HG03378 (cell line): ENCODE measurements around the gene BPIFA1.

Source experiments
- ATAC-seq: cut with Tn5 transposase; IDR thresholded peaks from one replicate; pipeline ENCODE4 v1.9.1; 2021; ENCODE audit warnings: mild to moderate bottlenecking, moderate library complexity; ENCODE audit not compliant: unreplicated experiment

The BPIFA1 gene

DNA sequence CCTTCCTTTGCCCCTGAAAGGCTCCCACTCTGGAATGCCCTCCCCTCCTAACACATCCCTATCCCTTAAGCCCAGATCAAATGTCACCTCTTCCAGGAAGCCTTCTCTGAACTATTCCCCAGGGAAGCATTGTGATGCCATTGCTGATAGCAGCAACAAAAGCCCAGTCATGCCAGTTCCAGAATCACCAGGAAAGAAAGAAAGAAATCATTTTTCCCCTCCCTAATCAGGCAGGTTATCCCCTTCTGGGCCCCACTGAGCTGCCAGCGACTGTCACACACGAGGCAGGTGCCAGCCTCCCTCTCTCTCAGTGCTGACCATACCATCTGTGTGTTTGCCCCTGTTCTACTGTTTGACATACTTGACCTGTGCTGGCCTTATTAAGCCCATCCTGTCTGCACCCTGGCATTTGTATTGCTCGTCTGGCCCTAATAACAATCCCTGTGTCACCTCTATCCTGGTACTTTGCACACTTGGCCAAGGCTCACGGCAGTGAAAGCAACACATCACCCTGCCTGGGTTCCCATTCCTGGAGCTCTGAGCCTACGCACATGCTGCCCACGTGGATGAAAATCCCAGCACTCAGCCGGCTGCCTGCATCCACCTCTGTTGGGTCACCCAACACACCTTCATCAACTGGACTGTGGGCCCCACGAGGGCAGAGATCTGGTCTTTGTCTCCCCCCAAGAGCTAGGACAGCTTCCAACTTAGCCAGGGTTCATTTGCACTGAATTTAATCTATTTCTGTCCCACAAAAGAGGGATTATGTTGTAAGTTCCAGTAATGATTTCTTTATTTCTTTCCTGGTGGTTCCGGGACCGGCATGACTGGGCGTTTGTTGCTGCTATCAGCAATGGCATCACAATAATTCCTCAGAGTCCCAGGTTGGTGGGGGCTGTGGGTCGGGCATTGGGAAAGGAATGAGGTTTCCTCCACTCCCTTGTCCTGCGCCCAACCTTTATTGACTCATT is 42.0 kb downstream of the BPIFA1 start:
- no peak for ATAC-seq

DNA sequence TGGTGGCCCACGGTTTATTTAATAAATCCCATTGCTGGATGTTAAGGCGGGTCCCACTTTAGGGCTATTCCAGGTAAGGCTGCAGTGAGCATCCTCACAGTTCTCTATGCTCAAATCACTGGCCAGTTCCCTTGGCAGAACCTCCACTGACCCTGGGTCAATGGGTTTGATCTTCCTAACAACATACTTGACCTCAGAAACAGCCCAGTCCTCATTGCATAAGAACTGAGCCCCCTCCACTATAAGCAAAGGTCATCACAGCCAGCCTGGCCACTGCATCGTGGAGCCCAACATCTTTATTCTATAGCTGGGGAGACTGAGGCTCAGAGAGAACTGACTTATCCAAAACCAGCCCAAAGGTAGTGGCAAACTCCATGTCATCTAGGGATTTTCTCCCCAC is 42.9 kb downstream of the BPIFA1 start:
- ATAC-seq: no peak

DNA sequence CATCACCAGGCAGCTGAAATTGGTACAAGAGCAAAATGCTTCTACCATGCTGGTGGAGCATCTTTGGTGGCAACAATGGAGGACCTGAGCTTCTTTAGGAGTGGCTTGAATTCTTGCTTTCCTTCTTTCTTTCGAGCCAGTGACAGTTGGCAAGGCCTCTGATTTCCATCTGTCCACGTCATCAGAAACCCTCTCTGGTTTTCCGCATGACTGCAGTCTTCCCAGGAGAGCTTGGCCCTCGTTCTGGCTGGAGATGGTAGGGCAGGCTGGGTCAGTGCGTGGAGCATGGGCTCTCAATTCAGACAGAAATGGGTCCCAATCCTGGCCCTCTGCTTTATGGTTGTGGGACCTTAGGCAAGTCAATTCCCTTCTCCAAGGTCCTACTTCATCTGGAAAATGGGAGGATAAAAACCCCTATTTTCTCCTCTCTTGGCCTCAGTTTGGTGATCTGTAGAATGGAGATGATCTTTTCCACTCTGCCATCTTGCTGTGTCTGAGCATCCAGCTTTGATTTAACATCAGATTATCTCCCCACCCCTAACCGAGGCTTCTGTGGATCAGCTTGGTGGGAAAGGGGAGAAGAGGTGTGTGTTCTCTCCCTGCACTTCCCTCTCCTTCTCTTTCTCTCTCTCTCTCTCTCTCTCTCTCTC is 43.6 kb downstream of the BPIFA1 start:
- ATAC-seq: no peak

DNA sequence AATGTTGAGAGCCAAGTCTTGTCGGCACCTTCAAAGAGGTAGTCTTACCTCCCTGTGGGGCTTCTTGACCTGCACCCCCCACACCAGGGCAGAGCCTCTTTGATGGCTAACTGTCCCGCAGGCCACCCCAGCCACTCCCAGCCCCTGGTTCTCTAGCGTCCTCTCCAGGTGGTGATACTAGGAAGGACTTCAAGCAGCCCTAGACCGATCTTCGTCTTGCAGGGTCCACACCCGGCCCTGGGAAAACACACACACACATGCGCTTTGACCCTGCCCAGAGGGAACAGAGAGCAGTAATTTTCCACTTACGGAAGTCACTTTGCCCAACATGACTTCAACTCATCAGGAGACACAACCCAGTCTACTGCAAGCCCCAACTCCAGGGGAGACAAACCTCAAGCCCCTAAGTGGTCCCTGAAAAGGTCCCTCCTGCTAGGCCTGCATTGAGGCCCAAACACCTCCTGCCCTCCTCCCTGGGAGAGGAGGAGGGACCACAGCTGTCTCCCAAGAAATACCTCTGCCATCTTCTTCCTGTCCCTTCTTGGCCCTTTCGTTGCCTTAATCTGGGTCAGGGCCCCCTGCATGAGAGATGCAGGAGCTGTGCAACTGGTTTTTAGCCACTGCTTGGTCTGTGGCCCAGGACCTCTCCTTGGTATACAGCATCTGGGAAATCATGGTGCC is 44.3 kb downstream of the BPIFA1 start:
- ATAC-seq: no peak

DNA sequence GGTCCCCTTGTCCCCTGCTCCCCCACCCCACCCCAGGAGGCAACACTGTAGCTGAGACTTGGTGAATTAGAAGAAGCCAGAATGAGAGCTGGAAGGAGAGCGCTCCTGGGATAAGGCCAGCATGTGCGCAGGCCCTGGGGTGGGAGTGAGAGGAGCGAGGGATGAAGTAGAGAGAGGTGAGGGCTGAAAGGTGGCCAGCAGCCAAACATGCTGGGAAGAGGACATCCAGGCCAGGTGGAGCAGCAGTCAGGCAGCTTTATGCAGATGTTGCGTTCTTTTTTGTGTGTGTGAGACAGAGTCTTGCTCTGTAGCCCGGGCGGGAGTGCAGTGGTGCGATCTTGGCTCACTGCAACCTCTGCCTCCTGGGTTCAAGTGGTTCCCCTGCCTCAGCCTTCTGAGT is 45.0 kb downstream of the BPIFA1 start:
- ATAC-seq: no peak

DNA sequence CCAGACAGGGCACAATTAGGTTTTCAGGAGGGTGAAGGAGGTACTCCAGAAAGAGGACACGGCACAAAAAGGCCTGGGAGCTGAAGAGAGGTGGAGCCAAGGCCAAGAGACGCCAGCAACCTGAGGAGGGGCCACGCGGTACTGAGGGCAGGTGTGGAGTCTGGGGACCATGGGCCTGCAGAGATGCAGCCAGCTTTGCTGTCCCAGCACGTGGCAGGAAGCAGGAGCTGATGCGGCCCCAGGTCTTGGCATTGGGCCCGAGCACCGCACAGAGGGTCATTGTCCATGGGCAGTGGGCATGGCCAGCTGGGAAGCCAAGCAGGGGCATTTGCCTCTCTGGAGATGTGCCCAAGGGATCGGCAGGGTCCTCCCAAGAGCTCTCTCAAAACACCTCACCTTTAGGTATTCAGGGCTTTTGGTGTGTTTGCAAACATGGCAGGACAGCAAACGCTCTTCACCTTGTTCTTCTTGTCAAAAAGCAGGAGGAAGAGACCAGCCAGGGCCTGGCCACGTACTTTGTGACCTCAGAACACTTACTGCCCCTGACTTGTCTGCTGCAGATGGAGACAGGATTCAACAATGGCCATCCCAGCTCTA is 45.9 kb downstream of the BPIFA1 start:
- ATAC-seq: no peak

DNA sequence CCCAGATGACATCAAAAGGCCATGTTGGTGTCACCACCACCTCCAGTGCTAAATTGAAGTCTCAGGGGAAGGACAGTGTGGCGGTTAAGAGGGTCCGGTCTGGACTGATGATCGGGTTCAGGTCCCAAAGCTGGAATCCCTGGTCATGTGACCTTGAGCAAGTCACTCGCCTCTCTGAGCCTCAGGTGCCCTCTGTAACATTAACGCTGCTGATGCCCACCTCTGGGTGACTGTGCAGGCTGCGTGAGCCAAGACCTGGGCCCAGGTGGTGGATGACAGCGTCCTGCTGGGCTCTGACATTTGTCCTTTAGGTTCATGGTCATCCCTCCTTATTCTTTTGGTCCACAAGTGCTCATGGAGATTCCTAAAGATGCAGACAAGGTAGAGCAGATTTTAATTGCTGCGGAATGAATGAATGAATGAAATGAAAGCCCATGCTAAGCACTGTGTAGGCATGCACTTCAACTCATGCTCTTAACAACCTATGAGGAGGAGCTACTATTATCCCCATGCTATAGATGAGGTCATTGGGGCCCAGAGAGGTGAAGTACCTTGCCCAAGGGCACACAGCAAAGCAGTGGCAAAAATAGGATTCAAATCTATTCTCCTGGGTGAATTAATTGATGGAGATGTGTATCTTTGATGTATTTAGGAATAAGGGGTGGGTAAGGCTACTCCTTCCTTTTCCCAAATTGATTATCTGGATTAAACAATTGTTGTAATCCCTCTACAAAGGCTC is 46.6 kb downstream of the BPIFA1 start:
- ATAC-seq: no peak

DNA sequence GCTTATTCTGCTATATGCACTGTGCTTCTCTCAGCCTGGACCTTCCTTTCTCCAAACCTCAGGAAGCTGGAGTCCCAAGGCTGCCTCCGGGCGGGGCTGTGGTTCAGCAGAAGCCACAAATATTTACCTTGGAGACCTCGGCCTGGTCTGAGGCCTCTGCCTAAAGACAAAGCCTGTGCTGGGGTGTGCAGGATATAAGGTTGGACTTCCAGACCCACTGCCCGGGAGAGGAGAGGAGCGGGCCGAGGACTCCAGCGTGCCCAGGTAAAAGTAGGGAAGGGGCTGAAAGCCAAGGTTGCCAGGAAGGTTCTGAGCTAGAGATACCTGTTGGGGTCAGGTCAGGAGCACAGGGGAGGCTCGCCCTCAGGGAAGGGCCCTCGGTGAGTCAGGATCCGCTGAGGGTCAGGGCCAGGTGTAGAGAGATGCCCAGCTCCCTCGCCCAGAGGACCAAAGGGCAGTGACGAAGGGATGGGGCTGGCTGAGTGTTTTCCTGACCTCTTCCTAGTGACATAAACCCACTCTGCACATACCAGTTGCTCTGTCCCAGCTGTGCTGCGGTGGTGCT is 47.3 kb downstream of the BPIFA1 start, which contains the start of gene BPIFB1:
Gene BPIFB1, plus strand, starts transcription at position 224 of the 565 bp plus-strand sequence. CDS start 2,860 bp downstream, outside the sequence.
- no peak for ATAC-seq

DNA sequence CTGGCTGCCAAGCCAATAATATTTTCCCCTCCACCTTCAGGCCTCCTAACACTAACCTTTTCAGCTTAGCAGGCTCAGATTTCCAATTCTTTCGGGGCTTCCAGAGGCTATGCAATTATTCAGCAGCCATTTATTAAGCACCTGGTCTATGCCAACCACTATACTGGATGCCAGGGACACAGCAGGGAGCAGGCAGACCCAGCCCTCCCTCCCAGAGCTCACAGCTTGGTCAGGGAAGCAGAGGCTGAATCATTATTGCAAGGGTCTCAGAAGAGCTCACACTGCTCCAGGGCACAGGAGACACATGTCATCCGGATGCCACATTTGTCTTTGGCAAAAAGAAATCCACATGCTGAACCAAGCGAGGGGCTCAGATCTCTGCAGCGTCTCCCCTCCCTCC is 48.5 kb downstream of the BPIFA1 start:
- ATAC-seq: no peak

DNA sequence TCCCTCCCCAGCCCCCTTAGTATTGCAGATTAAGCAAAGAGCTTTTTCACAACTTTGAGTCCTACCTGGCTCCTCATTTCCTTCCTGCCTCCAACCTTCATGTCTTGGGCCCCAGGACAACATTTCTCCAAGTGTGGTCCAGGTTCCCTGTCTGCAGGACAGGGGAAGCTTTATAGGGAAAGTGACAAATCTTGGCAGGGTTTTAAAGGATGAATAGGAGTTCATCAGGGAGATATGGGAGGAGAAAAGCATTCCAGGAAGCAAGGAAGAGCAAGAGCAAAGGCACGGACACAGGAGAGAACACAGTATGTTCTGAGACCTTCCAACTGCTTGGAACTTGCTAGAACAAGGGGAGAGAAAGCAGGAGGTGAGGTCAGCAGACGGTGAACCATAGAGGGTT is 49.1 kb downstream of the BPIFA1 start:
- ATAC-seq: no peak

DNA sequence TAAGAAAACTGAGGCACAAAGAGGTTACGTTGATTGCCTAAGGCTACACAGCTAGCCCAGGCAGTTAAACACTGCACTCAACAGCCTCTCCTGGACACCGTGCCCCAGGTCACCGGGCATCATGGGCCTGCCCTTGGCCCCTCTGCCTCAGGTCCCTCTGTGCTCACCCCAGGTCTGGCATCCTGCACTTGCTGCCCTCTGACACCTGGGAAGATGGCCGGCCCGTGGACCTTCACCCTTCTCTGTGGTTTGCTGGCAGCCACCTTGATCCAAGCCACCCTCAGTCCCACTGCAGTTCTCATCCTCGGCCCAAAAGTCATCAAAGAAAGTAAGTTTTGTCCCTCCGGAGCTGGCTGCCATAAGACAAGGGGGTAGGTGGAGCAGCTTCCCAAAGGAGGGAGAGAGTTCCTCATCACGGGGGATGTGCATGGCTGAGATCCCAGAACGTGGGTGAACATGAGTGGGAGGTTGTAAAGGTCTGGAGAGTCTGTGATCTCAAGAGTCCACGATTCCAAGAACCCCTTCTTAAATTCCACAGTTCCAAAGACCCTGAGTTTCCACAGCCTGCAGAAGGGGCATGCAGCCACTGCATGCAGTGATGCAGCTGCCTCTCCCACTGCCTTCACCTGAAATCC is 50.2 kb downstream of the BPIFA1 start:
- ATAC-seq: no peak

DNA sequence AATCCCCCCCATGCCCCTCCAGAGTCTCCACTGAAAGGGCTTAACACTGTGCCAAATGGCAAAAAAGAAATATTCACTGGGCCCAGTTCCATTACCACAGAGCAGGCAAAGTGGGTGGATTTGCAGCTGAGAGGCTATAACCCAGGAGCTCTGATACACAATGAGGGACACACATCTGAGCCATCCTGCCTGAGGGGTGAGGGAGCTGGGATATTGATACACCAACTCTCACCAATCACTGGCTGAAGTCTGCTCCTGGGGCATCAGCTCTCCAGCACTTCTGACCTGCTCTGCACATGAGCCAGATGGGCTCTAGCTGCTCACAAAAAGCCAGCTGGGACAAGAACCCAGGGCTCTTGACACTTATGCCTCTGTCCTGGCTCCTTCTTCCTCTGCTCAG is 52.1 kb downstream of the BPIFA1 start:
- ATAC-seq: no peak

DNA sequence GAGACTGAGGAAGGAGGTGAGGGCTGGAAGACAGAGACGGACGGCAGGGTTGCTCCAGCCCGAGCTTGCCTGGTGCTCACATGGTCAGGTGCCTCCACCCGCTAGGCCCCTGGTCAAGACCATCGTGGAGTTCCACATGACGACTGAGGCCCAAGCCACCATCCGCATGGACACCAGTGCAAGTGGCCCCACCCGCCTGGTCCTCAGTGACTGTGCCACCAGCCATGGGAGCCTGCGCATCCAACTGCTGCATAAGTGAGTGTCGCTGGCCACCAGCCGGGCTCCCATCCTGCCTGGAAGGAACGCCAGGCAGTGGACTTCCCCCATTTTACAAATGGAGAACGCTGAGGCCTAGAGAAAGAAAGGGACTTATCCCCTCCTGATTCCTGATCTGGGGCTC is 55.1 kb downstream of the BPIFA1 start:
- no peak for ATAC-seq

DNA sequence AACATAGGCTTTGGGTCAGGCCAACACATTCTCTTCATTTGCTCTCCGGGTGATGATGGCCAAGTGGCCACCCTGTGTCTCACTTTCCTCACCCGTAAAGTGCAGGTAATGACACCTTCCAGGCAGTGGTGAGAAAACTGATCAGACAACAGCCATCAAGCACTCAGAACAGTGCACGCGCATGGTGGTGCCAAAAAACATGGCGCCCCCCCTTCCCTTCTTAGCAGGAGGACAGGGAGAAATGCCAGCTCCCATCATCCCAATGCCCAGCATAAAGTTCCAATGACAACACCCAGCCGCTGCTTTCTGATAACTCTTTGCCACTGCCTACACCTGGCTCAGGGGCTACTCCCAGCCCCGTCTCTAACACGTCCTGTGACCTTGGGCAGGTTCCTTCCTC is 55.6 kb downstream of the BPIFA1 start:
- no peak for ATAC-seq

DNA sequence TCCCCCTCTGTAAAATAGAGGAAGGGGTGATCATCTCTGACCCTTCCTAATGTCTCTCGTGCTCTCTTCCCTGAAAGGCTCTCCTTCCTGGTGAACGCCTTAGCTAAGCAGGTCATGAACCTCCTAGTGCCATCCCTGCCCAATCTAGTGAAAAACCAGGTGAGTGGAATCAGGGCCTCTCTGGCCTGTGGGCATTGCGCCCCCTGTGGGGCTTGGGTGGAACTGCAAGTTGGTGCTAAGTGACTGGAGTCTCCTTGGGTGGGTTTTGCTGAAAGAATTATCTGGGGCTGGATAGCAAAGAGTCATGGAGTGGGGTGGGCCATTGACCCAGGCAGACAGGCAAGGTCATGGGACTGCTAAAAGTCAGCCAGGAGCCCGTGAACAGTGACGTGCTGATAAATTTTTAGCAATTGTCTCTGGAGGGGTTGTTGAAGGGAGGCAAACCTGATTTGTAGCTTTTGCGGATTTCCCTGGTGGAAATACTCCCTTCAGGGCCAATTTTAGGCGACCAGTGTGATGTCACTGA is 56.1 kb downstream of the BPIFA1 start:
- ATAC-seq: no peak
